Stimulated activated CD4-positive, alpha-beta T cell treated with anti-CD3 and anti-CD28 coated beads, Interleukin-4, amount 100 ng/mL, for 24 hours (primary cell): ENCODE data around the gene IFT27.

Experiments
- DNase-seq: peaks from one replicate; pipeline ENCODE4 v3.0.0-alpha.2; 2020

Gene IFT27

GRCh38 chr22:36775964-36776669 lies at the start of gene IFT27:
Gene IFT27 (minus strand): TSS chr22:36776119. CDS start chr22:36775707, 412 bp downstream.
- DNase-seq: peak; percentile 98

- DNase-seq: no peak
These were observed 48.7 kb upstream of the IFT27 start for GRCh38 chr22:36824655-36825054.

GRCh38 chr22:36823186-36823839 lies 47.4 kb upstream of the IFT27 start:
- DNase-seq: no peak

GRCh38 chr22:36822581-36822980 lies 46.7 kb upstream of the IFT27 start:
- no peak for DNase-seq

GRCh38 chr22:36819112-36819511 lies 43.2 kb upstream of the IFT27 start:
- no peak for DNase-seq

GRCh38 chr22:36818010-36818642 lies 42.2 kb upstream of the IFT27 start:
- DNase-seq: no peak

- DNase-seq: no peak
These were observed 41.6 kb upstream of the IFT27 start for GRCh38 chr22:36817525-36817848.

- DNase-seq: no peak
These were observed 41.0 kb upstream of the IFT27 start, which contains the start of gene PVALB for GRCh38 chr22:36816636-36817524. Gene PVALB (minus strand): TSS chr22:36817035. CDS start chr22:36817005, 30 bp downstream.

- no peak for DNase-seq
These were observed 40.4 kb upstream of the IFT27 start for GRCh38 chr22:36816339-36816635.

- no peak for DNase-seq
These were observed 39.8 kb upstream of the IFT27 start for GRCh38 chr22:36815558-36816338.

GRCh38 chr22:36814801-36815200 lies 38.9 kb upstream of the IFT27 start:
- DNase-seq: no peak

GRCh38 chr22:36811094-36811800 lies 35.3 kb upstream of the IFT27 start:
- DNase-seq: no peak

- DNase-seq: no peak
These were observed 33.4 kb upstream of the IFT27 start for GRCh38 chr22:36809351-36809750.

GRCh38 chr22:36808721-36809344 lies 32.9 kb upstream of the IFT27 start:
- no peak for DNase-seq

- DNase-seq: no peak
These were observed 31.7 kb upstream of the IFT27 start for GRCh38 chr22:36807627-36808026.

GRCh38 chr22:36806835-36807234 lies 30.9 kb upstream of the IFT27 start:
- DNase-seq: no peak

GRCh38 chr22:36803358-36803757 lies 27.4 kb upstream of the IFT27 start:
- no peak for DNase-seq

- DNase-seq: no peak
These were observed 22.8 kb upstream of the IFT27 start for GRCh38 chr22:36798674-36799066.

- no peak for DNase-seq
These were observed 22.2 kb upstream of the IFT27 start for GRCh38 chr22:36797911-36798673.

GRCh38 chr22:36797374-36797773 lies 21.5 kb upstream of the IFT27 start:
- DNase-seq: no peak
